MM.1S (cell line): ENCODE data around the gene CXCL8.

ENCODE experiments used
- DNase-seq: peaks from one replicate; pipeline ENCODE4 v3.0.0-alpha.2; 2015
- H2AFZ ChIP-seq: fragments of 300-600 bp; sonication (generic); 2 replicates; pipeline ENCODE4 v1.6.0; 2016; ENCODE audit warnings: antibody characterized with exemption, low read length
- H3F3A ChIP-seq: fragments of 300-600 bp; sonication (generic); 2 replicates; pipeline ENCODE4 v1.6.1; 2016; ENCODE audit warnings: mild to moderate bottlenecking, antibody characterized with exemption, low read length, moderate library complexity, mixed read lengths; ENCODE audit not compliant: insufficient read depth
- H3K27ac ChIP-seq: fragments of 300-600 bp; sonication (generic); 2 replicates; pipeline ENCODE4 v1.5.1; 2016; ENCODE audit warnings: mild to moderate bottlenecking, low read length
- H3K27me3 ChIP-seq: fragments of 300-600 bp; sonication (generic); replicated peaks from 2 replicates; pipeline ENCODE4 v1.6.0; 2016; ENCODE audit warnings: low read length; ENCODE audit not compliant: insufficient read depth
- H3K36me3 ChIP-seq: fragments of 300-600 bp; sonication (generic); replicated peaks from 2 replicates; pipeline ENCODE4 v1.6.1; 2016; ENCODE audit warnings: mild to moderate bottlenecking, low read length, mixed read lengths; ENCODE audit not compliant: insufficient read depth
- H3K4me1 ChIP-seq: fragments of 300-600 bp; sonication (generic); 2 replicates; pipeline ENCODE4 v1.6.1; 2016; ENCODE audit warnings: low read length, mixed read lengths
- H3K4me2 ChIP-seq: fragments of 300-600 bp; sonication (generic); 2 replicates; pipeline ENCODE4 v1.6.0; 2016; ENCODE audit warnings: low read depth, low read length
- H3K4me3 ChIP-seq: fragments of 300-600 bp; sonication (generic); 2 replicates; pipeline ENCODE4 v1.5.1; 2016; ENCODE audit warnings: low read length, mixed read lengths
- H3K79me2 ChIP-seq: fragments of 300-600 bp; sonication (generic); 2 replicates; pipeline ENCODE4 v1.6.1; 2016; ENCODE audit warnings: mixed run types, low read length, mixed read lengths
- H3K9ac ChIP-seq: fragments of 300-600 bp; sonication (generic); 2 replicates; pipeline ENCODE4 v1.6.1; 2016; ENCODE audit warnings: low read length, mixed read lengths
- H3K9me2 ChIP-seq: fragments of 300-600 bp; sonication (generic); replicated peaks from 2 replicates; pipeline ENCODE4 v1.6.1; 2016; ENCODE audit warnings: mild to moderate bottlenecking, low read length, mixed read lengths; ENCODE audit not compliant: insufficient read depth
- H3K9me3 ChIP-seq: fragments of 300-600 bp; sonication (generic); replicated peaks from 2 replicates; pipeline ENCODE4 v1.6.1; 2016; ENCODE audit warnings: mild to moderate bottlenecking, low read length, mixed read lengths; ENCODE audit not compliant: insufficient read depth
- H4K20me1 ChIP-seq: fragments of 300-600 bp; sonication (generic); 2 replicates; pipeline ENCODE4 v1.6.1; 2016; ENCODE audit warnings: mild to moderate bottlenecking, low read length, moderate library complexity, mixed read lengths; ENCODE audit not compliant: insufficient read depth
- CTCF ChIP-seq: fragments of 300-600 bp; sonication (generic); IDR thresholded peaks from 2 replicates; pipeline ENCODE4 v1.5.1; 2016; ENCODE audit warnings: antibody characterized with exemption, low read length, mixed read lengths
- EZH2 ChIP-seq: fragments of 300-600 bp; sonication (generic); optimal IDR thresholded peaks from 2 replicates; pipeline ENCODE3; 2017; ENCODE audit warnings: low read depth, mild to moderate bottlenecking, antibody characterized with exemption, low read length, mixed read lengths
- EZH2phosphoT487 ChIP-seq: fragments of 300-600 bp; sonication (generic); IDR thresholded peaks from 2 replicates; pipeline ENCODE4 v1.6.1; 2018; ENCODE audit warnings: antibody characterized with exemption, low read length

Gene CXCL8

GRCh38 chr4:73759357-73759756 lies 19.0 kb downstream of the CXCL8 start:
- H2AFZ ChIP-seq, result no peak overlapping the region
- H3K9me3 ChIP-seq, result no peaks in the 10 kb centered on the region
- H3K4me1 ChIP-seq, result no peaks in the 10 kb centered on the region
- TF ChIP-seq EZH2phosphoT487 (no peak), EZH2 (no peak), CTCF (no peak)
- no peak overlapping the region for H3K4me2 ChIP-seq
- no peaks in the 10 kb centered on the region for H3K36me3 ChIP-seq
- H3K79me2 ChIP-seq, result no peaks in the 10 kb centered on the region
- no peak overlapping the region for H3K27ac ChIP-seq
- no peak overlapping the region for H3K9ac ChIP-seq
- H4K20me1 ChIP-seq, result no peaks in the 10 kb centered on the region
- H3K9me2 ChIP-seq, result no peaks in the 10 kb centered on the region
- no peak overlapping the region for H3K4me3 ChIP-seq
- H3K27me3 ChIP-seq, result no peaks in the 10 kb centered on the region
- no peak for DNase-seq
- H3F3A ChIP-seq, result no peaks in the 10 kb centered on the region

DNA sequence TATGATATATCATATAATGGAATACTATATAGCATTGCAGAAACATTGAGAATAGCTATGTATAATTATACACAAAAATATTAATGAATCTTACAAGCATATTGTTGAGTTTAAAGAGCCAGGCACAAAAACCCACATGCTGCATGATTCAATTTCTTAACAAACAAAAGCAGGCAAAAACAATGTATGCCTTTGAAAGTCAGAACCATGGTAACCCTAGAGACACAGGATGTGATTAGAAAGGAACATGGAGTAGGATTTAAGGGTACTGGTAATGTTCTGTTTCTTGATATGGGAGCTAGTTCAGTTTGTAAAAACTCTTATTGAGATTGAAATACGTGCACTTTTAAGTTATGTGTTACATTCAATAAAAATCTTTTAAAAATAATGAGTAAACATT lies 21.5 kb downstream of the CXCL8 start:
- Histone ChIP-seq H2AFZ (no peak overlapping the region), H3F3A (no peaks in the 10 kb centered on the region), H3K9me2 (no peaks in the 10 kb centered on the region), H3K9ac (no peak overlapping the region), H3K27ac (no peak overlapping the region), H3K36me3 (no peaks in the 10 kb centered on the region), H3K4me1 (no peaks in the 10 kb centered on the region), H3K4me3 (no peak overlapping the region), H3K27me3 (no peaks in the 10 kb centered on the region), H3K79me2 (no peaks in the 10 kb centered on the region), H3K4me2 (no peak overlapping the region), H3K9me3 (no peaks in the 10 kb centered on the region), H4K20me1 (no peaks in the 10 kb centered on the region)
- no peak for DNase-seq
- TF ChIP-seq EZH2phosphoT487 (no peak), CTCF (no peak), EZH2 (no peak)

DNA sequence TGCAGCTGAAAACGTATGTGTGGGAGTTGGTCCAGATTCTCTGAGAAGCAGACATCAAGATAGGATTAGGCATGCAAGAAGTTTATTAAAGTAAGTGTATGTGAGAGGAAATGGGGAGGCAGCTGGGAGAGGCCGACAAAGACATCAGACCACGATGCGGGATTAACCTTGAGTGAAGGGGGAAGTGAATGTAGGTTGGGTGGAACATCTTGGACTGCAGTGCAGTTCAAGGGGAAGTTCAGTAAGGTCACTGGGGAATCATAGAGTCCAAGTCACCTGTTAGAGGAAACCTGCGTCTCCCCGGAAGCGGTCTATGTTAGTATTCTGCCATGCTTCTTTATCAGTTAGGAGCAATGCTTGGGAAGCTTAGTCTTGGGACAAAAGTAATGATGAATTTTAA lies 22.0 kb downstream of the CXCL8 start:
- H2AFZ ChIP-seq, result no peak overlapping the region
- no peak for DNase-seq
- no peaks in the 10 kb centered on the region for H3F3A ChIP-seq
- H3K4me3 ChIP-seq, result no peak overlapping the region
- H3K9me3 ChIP-seq, result no peaks in the 10 kb centered on the region
- no peaks in the 10 kb centered on the region for H3K36me3 ChIP-seq
- no peak overlapping the region for H3K4me2 ChIP-seq
- TF ChIP-seq EZH2 (no peak), EZH2phosphoT487 (no peak), CTCF (no peak)
- no peaks in the 10 kb centered on the region for H3K9me2 ChIP-seq
- H3K79me2 ChIP-seq, result no peaks in the 10 kb centered on the region
- H3K27me3 ChIP-seq, result no peaks in the 10 kb centered on the region
- no peak overlapping the region for H3K9ac ChIP-seq
- H3K4me1 ChIP-seq, result no peaks in the 10 kb centered on the region
- no peaks in the 10 kb centered on the region for H4K20me1 ChIP-seq
- no peak overlapping the region for H3K27ac ChIP-seq
